GM21367 (cell line): ENCODE results near the gene PDCD1.
"Not testable (repeated sequence)": the region's sequence is repeated elsewhere in the genome, so short reads cannot be mapped to it uniquely, and the experiment has no call there.

ENCODE experiments used
- ATAC-seq: cut with Tn5 transposase; IDR thresholded peaks from one replicate; pipeline ENCODE4 v1.9.1; 2021; ENCODE audit not compliant: unreplicated experiment

Gene PDCD1

GRCh38 chr2:241802421-241803318 is 56.0 kb downstream of the PDCD1 start:
- no peak for ATAC-seq

GRCh38 chr2:241801611-241802420 is 56.9 kb downstream of the PDCD1 start:
- ATAC-seq, result no peak

DNA sequence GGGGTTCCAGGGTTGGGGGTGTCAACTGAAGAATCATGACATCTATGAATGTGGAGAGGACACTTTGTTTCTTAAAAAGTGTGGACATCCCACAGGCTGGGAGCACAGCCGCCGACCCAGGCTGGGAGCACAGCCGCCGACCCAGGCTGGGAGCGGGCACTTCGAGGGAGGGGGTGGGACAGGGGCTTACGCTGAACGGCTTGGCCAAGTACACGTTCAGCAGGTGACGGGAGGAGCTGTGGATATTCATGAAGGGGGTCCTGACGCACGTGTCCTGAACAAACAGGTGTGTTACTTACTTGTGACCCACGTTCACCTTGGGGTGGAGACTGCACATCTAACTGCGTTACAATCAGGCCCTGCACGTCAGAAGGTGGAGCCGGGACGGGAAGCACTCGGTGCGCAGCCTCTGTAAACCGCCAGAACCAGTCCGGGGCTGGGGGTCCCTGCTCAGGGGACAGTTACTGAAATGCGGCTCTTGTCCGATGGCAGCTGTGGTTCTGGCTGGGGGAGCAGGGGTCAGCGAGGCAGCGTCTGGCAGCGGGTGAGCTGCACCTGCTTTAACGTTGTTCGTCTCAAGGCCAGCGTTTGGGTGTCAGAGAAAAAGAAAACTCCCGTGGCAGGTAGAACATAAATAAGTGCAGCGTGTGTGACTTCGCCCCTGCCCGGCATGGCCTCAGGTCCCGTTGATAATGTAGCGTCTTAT is 58.3 kb downstream of the PDCD1 start:
- ATAC-seq, result not testable (repeated sequence)
